ENCODE data around the gene EIF2B2.

Gene EIF2B2

DNA sequence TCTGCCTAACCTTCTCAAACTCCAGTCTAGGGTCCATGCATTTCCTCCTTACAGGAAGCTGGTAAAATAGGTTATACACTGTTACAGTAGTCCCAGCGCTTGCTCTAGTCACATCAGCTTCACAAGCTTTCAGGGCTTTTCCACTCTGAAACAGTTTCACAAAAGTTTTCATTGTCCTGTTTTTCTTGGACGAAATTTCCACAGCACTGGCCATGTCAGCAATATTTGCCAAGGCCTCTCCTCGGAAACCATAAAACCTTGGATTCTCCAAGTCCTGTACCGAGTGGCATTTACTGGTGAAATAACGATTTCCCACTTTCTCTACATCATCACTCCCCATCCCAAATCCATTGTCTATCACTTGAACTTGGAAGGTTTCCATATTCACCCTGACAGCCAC, 46.4 kb downstream of the EIF2B2 start:
- Mint-ChIP-seq H3K4me3 (no peak overlapping the region), H3K9me3 (peaks cover 45% of the 10 kb centered on the region), H3K4me1 (peaks cover 6% of the 10 kb centered on the region), H3K27ac (no peak overlapping the region), H3K36me3 (ENCODE audit: low read depth) (peaks cover 65% of the 10 kb centered on the region), H3K27me3 (ENCODE audit: low read depth, poor library complexity) (peaks cover 6% of the 10 kb centered on the region)
- DNase-seq: no peak
- TF ChIP-seq, protein P1, sequence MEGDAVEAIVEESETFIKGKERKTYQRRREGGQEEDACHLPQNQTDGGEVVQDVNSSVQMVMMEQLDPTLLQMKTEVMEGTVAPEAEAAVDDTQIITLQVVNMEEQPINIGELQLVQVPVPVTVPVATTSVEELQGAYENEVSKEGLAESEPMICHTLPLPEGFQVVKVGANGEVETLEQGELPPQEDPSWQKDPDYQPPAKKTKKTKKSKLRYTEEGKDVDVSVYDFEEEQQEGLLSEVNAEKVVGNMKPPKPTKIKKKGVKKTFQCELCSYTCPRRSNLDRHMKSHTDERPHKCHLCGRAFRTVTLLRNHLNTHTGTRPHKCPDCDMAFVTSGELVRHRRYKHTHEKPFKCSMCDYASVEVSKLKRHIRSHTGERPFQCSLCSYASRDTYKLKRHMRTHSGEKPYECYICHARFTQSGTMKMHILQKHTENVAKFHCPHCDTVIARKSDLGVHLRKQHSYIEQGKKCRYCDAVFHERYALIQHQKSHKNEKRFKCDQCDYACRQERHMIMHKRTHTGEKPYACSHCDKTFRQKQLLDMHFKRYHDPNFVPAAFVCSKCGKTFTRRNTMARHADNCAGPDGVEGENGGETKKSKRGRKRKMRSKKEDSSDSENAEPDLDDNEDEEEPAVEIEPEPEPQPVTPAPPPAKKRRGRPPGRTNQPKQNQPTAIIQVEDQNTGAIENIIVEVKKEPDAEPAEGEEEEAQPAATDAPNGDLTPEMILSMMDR (IDR thresholded peaks at IDR 0.05): no peak

DNA sequence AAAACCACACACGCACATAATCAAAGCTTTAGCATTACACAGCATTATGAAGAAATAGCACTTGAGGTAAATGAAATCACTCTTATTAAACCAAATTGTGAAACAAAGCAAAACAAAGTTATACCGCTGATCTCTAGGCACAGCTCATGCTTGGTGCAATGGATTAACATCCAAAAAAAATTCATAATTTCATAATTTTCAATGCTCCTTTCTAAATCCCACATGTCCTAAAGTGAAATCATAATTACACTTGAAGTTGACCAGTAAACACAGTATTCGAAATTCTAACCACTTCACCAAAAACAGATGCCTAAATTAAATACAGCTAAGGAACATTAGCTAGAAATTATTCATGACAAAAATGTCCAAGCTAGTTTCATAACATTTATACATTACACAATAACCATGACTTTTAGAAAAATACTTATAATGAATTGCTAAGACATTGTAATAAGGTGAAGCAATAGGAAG, 47.0 kb downstream of the EIF2B2 start:
- Mint-ChIP-seq H3K9me3 (peaks cover 45% of the 10 kb centered on the region), H3K27me3 (ENCODE audit: low read depth, poor library complexity) (peaks cover 6% of the 10 kb centered on the region), H3K4me3 (peak overlapping the region; percentile 75), H3K27ac (no peak overlapping the region), H3K36me3 (ENCODE audit: low read depth) (peaks cover 64% of the 10 kb centered on the region), H3K4me1 (peaks cover 6% of the 10 kb centered on the region)
- no peak for DNase-seq
- TF ChIP-seq, protein P1 (IDR thresholded peaks at IDR 0.05): no peak

DNA sequence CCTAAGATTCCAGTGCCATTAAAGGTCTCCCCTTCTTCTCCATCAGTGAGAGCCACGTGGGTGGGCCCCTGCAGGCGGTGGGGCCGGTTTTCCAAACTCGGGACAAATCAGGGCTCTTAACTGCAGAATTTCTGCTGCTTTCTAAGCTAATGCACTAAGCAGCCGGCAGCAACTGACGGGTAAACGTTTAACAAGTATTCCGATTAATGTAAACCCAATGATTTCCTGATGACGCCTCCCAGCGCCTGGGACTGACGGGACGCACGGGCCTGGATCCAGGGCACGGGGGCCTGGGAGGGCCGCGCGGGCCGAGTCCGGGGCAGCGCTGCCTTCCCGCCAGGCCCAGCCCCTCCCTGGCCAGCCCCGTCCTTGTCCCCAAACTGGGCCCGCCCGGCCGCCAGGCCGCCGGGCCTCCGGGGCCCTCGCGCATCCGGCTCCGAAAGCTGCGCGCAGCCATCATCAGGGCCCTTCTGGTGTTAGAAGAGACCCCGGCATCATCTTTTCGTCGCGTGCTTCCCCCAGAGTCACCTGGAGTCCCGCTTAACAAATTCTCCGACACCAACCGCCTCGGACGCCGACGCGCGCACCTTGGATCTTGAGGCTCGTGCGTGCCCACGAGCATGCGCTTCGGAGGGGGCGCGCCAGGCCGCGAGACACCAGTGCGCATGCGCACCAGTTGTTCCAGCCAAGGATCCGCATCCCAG, 48.3 kb downstream of the EIF2B2 start, which contains the start of gene MLH3:
Gene MLH3 (minus strand): TSS at position 616 of the 704 bp plus-strand sequence. CDS start 1,812 bp downstream, outside the sequence.
- TF ChIP-seq, protein P1 (IDR thresholded peaks at IDR 0.05): no peak
- Mint-ChIP-seq H3K36me3 (ENCODE audit: low read depth) (peaks cover 62% of the 10 kb centered on the region), H3K4me1 (peaks cover 6% of the 10 kb centered on the region), H3K27ac (peak within 1 kb of the TSS; percentile 85), H3K9me3 (peaks cover 45% of the 10 kb centered on the region), H3K27me3 (ENCODE audit: low read depth, poor library complexity) (peaks cover 6% of the 10 kb centered on the region), H3K4me3 (peak within 1 kb of the TSS; percentile 87)
- DNase-seq: peak; percentile 86

DNA sequence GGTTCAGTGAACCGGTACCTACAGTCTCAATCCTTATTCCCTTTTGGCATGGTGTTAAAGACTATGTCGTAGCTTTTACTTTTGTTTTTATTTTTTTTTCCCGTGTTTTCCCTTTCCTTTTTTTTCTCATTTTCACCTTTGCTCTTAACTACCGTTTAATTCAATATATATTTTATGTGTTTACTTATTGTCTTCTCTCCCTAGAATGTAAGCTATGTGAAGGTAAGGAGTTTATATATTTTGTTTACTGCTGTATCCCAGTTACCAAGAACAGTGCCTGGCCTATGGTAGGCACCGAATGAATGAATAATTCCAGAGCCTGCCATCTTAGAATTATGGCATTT, 48.8 kb downstream of the EIF2B2 start:
- no peak for DNase-seq
- peaks cover 6% of the 10 kb centered on the region for H3K27me3 Mint-ChIP-seq (ENCODE audit: low read depth, poor library complexity)
- peak overlapping the region; percentile 85 for H3K27ac Mint-ChIP-seq
- peaks cover 6% of the 10 kb centered on the region for H3K4me1 Mint-ChIP-seq
- peak overlapping the region; percentile 87 for H3K4me3 Mint-ChIP-seq
- TF ChIP-seq, protein P1 (IDR thresholded peaks at IDR 0.05): no peak
- H3K9me3 Mint-ChIP-seq: peaks cover 42% of the 10 kb centered on the region
- H3K36me3 Mint-ChIP-seq (ENCODE audit: low read depth): peaks cover 62% of the 10 kb centered on the region

DNA sequence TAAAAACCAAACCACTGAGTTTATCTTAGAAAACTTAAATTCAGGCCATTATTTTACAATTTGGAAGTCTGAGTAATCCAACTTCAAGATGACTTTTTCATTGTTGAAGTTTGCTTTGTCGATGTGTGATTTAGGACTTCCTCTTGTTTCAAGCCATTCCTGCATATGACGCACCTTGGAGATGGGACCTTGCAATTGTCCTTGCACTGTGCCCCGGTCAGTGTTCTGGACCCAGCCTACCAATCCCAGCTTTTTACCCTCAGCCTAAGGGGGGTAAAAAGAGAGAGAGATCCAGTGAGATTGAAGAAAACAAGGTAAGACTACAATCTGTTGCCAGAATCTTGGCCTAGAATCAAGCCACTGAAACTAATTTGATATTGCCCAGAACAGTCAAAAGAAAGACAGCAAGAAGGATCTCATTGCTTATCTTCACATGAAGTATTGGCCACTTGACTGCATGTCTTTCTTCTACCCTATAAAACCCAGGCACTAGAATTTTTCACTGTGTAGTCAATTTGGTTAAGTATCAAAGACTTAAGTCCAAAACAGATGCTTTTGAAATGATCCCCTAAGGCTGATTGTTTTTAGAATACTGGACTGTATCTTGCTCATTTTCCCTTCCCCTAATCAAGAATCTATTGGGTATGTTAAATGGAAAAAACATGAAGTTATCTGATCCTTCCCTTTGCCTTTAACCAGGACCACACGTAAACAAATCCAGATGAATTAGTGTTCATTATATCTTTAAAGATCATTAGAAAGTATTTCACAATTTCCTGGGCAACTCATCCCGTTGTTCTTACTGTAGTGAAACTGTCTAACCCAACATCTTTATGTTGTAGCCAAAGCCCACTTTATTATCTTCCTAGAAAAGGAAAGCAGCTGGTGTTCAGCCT, 50.9 kb downstream of the EIF2B2 start:
- Mint-ChIP-seq H3K9me3 (peaks cover 26% of the 10 kb centered on the region), H3K4me3 (no peak overlapping the region), H3K4me1 (peaks cover 6% of the 10 kb centered on the region), H3K36me3 (ENCODE audit: low read depth) (peaks cover 56% of the 10 kb centered on the region), H3K27ac (no peak overlapping the region), H3K27me3 (ENCODE audit: low read depth, poor library complexity) (peaks cover 6% of the 10 kb centered on the region)
- TF ChIP-seq, protein P1 (IDR thresholded peaks at IDR 0.05): no peak
- DNase-seq: no peak

All from nephron progenitor cell (in vitro differentiated cells).